ENCODE data around the gene IL1RN. TPM values are rescaled to one million over a fixed set of nuclear protein-coding genes. Genes with fewer than 3 reads are reported as not detected.

The IL1RN gene
- total and polyA plus RNA-seq, 2 of the 13 experiments (the other 11 are each of a cell fraction or from before 2014, with no cell fraction given), result 21.2 to 101 TPM

GRCh38 chr2:113124984-113125855 lies 2.2 kb upstream of the IL1RN start (continued):
- TF ChIP-seq, protein P1, sequence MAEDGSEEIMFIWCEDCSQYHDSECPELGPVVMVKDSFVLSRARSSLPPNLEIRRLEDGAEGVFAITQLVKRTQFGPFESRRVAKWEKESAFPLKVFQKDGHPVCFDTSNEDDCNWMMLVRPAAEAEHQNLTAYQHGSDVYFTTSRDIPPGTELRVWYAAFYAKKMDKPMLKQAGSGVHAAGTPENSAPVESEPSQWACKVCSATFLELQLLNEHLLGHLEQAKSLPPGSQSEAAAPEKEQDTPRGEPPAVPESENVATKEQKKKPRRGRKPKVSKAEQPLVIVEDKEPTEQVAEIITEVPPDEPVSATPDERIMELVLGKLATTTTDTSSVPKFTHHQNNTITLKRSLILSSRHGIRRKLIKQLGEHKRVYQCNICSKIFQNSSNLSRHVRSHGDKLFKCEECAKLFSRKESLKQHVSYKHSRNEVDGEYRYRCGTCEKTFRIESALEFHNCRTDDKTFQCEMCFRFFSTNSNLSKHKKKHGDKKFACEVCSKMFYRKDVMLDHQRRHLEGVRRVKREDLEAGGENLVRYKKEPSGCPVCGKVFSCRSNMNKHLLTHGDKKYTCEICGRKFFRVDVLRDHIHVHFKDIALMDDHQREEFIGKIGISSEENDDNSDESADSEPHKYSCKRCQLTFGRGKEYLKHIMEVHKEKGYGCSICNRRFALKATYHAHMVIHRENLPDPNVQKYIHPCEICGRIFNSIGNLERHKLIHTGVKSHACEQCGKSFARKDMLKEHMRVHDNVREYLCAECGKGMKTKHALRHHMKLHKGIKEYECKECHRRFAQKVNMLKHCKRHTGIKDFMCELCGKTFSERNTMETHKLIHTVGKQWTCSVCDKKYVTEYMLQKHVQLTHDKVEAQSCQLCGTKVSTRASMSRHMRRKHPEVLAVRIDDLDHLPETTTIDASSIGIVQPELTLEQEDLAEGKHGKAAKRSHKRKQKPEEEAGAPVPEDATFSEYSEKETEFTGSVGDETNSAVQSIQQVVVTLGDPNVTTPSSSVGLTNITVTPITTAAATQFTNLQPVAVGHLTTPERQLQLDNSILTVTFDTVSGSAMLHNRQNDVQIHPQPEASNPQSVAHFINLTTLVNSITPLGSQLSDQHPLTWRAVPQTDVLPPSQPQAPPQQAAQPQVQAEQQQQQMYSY (CRISPR knock-in tag; IDR thresholded peaks at IDR 0.05), result no peak
- TF ChIP-seq ZNF224 (CRISPR knock-in tag; IDR thresholded peaks at IDR 0.05) (no peak), STAT6 (CRISPR knock-in tag; IDR thresholded peaks at IDR 0.05; ENCODE audit: borderline replicate concordance) (no peak; the same call in 1 of the 2 replicates), SMARCC2 (IDR thresholded peaks at IDR 0.05) (no peak; the same call in 1 of the 2 replicates), HINFP (CRISPR knock-in tag; IDR thresholded peaks at IDR 0.05; ENCODE audit: low read depth) (no peak), ZNF451 (CRISPR knock-in tag; IDR thresholded peaks at IDR 0.05) (no peak), ZNF260 (CRISPR knock-in tag; IDR thresholded peaks at IDR 0.05; ENCODE audit: borderline replicate concordance, low read depth) (no peak), HHEX (CRISPR knock-in tag; IDR thresholded peaks at IDR 0.05) (no peak), PATZ1 (CRISPR knock-in tag; IDR thresholded peaks at IDR 0.05) (no peak), ZNF883 (CRISPR knock-in tag; IDR thresholded peaks at IDR 0.05; ENCODE audit: not compliant biosample characterization) (no peak), ZNF724P (CRISPR knock-in tag; IDR thresholded peaks at IDR 0.05; ENCODE audit: borderline replicate concordance) (no peak), ZNF749 (CRISPR knock-in tag; IDR thresholded peaks at IDR 0.05; ENCODE audit: borderline replicate concordance) (no peak), ZGPAT (CRISPR knock-in tag; IDR thresholded peaks at IDR 0.05) (peak; percentile 78), TEF (CRISPR knock-in tag; IDR thresholded peaks at IDR 0.05) (no peak)
- TF ChIP-seq, protein P2, sequence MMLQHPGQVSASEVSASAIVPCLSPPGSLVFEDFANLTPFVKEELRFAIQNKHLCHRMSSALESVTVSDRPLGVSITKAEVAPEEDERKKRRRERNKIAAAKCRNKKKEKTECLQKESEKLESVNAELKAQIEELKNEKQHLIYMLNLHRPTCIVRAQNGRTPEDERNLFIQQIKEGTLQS (CRISPR knock-in tag; IDR thresholded peaks at IDR 0.05), result no peak
